ENCODE results near the gene GRIN2C. TPM values are rescaled to one million over a fixed set of nuclear protein-coding genes. Genes with fewer than 3 reads are reported as not detected.
"Not testable (repeated sequence)": the region's sequence is repeated elsewhere in the genome, so short reads cannot be mapped to it uniquely, and the experiment has no call there.

The GRIN2C gene
- total RNA-seq, 1 donor from 2014 or later: not detected

DNA sequence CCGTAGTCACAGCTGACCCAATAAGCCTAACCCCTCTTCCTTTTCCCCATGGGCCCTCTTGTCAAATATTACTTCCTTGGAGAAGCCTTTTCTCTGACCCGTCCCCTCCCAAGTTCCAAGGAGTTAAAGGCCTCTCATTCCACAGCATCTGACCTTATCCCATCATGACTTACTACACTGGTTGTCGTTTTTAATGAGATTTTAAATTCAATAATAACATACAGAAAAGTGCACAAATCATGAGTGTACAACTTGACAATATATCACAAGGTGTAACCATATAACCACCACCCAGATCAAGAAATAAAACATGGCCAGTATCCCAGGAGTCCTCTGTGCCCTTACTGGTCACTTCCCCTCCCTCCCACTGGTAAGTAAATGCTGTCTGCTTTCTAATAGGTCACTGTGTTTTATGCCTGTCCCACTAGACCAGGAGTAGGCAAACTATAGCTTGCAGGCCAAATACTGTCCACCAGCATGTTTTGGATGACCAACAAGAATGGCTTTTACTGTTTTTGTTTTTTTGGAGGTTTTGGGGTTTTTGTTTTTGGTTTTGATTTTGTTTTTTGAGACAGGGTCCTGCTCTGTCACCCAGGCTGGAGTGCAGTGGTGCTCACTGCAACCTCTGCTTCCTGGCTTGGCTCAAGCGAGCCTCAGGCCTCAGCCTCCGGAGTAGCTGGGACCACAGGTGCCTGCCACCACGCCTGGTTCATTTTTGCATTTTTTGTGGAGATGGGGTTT is 14.4 kb upstream of the GRIN2C start:
- DNase-seq (ENCODE audit: low read depth): no peak
- TF ChIP-seq, protein P1, sequence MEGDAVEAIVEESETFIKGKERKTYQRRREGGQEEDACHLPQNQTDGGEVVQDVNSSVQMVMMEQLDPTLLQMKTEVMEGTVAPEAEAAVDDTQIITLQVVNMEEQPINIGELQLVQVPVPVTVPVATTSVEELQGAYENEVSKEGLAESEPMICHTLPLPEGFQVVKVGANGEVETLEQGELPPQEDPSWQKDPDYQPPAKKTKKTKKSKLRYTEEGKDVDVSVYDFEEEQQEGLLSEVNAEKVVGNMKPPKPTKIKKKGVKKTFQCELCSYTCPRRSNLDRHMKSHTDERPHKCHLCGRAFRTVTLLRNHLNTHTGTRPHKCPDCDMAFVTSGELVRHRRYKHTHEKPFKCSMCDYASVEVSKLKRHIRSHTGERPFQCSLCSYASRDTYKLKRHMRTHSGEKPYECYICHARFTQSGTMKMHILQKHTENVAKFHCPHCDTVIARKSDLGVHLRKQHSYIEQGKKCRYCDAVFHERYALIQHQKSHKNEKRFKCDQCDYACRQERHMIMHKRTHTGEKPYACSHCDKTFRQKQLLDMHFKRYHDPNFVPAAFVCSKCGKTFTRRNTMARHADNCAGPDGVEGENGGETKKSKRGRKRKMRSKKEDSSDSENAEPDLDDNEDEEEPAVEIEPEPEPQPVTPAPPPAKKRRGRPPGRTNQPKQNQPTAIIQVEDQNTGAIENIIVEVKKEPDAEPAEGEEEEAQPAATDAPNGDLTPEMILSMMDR (conservative IDR thresholded peaks at IDR 0.05; ENCODE audit: low read depth, low read length): no peak

DNA sequence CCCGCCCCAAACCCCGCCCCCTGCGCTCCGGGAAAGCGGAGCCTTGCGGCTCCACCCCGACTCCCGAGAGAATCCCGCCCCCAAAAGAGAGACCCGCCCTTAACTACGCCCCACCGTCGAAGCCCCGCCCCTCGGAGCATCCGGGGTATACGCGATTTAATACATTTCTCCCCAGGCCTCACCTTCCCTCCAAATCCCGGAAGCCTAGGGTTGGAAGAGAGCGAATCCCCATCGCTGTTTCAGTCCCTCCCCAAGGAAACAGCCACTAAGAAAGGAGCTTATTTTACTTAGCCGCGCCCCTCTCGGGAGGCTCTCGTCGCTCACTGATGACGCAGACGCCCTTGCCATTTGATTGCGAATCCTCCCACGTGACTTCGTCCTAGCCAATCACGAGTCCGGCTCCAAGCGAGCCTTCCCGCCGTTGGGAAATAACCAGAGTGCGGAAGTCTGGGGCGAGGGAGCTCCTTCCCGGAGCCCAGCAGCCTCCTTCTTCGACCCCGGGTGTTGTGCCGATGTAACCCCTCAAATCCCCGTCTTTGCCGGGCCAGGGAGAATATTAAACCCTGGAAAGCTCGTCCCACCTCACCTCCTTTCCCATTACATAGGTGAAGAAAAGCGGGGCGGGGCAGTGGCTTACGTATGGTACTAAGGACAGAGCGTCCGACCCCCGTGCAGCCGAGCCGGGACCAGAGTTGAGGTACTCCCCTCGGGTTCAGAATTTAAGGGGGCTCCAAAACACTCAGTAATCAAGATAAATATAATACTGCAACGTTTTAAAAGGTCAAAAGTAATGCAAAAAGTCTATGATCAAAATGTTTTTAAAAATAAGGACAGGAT is 13.6 kb upstream of the GRIN2C start:
- TF ChIP-seq, protein P1 (conservative IDR thresholded peaks at IDR 0.05; ENCODE audit: low read depth, low read length): no peak
- peak overlapping the region; percentile 79 for H3K4me3 ChIP-seq (ENCODE audit: low read depth, low read length)
- DNase-seq (ENCODE audit: low read depth): peak; percentile 99

More for the DNA sequence above, 14.4 kb upstream of the GRIN2C start:
- peak overlapping the region; percentile 79 for H3K4me3 ChIP-seq (ENCODE audit: low read depth, low read length)

DNA sequence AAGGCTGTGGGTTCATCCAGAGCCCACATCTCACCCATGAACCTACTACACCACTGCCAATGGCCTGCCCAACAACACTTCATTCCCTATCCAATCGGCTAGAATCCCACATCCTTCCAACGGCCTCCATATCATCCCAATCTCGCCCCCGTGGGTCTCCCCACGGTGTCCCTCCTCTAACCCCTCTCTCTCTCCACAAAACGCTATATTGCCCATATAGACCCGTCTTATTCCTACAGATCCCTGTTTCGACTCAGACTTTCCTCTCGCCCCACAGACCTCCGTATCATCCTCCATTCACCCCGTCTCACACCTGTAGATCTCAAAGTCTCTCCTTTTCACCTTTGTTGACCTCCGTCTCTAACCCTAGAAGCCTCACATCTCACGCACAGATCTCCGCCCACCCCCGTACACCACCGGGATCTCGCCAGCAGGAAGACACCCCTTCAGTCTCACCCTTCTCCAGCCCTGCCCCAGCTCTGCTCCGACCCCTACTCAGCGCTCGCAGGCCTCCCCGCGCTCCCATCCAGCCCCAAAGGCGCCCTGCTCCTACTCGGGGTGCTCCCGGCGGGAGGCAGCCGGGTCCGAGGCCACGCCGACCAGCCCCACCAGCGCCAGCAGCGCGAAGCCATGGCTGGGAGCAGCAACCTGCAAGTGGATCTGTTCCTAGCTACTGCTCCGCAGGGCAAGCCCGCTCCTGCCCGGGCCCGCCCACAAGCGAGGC is 12.8 kb upstream of the GRIN2C start, which contains the start of gene FDXR:
TSS of gene FDXR (minus strand) at position 682 of the 724 bp plus-strand sequence. CDS start at position 632, 50 bp downstream.
- H3K4me3 ChIP-seq (ENCODE audit: low read depth, low read length): peak within 1 kb of the TSS; percentile 79
- no peak for DNase-seq (ENCODE audit: low read depth)
- TF ChIP-seq, protein P1 (conservative IDR thresholded peaks at IDR 0.05; ENCODE audit: low read depth, low read length): no peak

DNA sequence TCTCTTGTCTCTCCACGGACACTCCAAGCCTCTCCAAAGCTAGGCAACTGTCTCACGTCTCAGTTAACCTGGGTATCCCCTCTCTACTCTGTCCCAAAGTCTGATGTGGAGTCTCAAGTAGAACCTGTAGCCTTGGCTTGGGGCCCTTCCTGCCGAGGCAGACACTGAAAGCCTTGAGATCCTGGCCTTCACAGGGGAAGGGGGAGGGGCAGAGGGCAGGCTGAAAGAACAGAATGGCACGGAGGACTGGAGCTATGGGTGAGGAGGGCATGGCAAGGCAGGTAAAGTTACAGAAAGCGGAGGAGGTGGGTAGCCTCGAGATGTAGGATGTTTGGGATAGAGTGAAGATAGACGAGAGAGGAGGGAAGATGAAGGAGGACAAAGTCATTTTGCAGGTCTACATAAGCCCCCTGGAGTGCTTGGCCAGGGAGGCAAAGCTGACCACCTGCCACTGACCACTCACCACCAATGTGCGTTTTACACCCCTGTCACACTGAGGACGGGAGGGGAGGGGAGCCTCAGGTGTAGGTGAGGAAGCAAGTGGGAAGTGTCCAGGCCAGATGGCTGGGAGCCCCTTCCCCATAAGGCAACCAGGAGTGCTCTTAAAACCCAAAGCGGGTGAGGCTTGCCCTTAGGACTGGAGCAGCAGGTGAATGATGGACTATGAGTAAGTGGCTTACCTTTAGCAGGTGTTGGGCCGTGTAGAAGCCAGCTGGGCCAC is 11.8 kb upstream of the GRIN2C start:
- H3K4me3 ChIP-seq (ENCODE audit: low read depth, low read length): peak overlapping the region; percentile 79
- TF ChIP-seq, protein P1 (conservative IDR thresholded peaks at IDR 0.05; ENCODE audit: low read depth, low read length): no peak
- DNase-seq (ENCODE audit: low read depth): no peak

DNA sequence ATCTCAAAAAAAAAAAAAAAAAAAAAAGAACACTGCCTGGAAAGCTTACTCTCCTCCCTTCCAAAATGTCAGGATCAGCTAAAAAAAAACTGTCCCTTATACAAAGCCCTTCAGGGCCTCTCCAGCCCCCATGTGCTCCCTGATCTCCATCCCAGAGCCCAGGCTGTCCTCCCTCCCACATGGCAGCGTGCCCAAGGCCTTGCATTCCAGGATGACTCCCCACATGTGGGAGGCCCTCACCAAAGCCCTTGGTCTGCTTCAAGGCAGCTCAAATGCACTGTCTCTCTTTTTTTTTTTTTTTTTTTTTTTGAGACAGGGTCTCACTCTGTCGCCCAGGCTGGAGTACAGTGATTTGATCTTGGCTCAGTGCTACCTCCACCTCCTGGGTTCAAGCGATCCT is 10.8 kb upstream of the GRIN2C start:
- DNase-seq (ENCODE audit: low read depth): no peak
- TF ChIP-seq, protein P1 (conservative IDR thresholded peaks at IDR 0.05; ENCODE audit: low read depth, low read length): no peak
- no peak overlapping the region for H3K4me3 ChIP-seq (ENCODE audit: low read depth, low read length)

DNA sequence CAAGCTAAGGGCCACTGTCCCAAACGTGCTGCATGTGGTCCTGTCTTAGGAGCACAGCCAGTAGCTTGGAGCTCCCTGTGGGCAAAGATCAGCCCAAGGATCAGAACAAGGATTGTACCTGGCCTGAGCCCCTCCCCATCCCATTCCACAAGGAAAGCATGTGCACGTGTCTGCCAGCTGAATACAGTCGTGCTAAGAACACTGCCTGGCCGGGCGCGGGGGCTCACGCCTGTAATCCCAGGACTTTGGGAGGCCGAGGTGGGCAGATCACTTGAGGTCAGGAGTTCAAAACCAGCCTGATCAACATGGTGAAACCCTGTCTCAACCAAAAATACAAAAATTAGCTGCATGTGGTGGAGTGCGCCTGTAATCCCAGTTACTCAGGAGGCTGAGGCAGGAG is 10.3 kb upstream of the GRIN2C start:
- not testable (repeated sequence) for H3K4me3 ChIP-seq (ENCODE audit: low read depth, low read length); DNase-seq (ENCODE audit: low read depth)
